Smooth muscle cell (in vitro differentiated cells): Measurements from ENCODE around the gene DIMT1. TPM values are rescaled to one million over a fixed set of nuclear protein-coding genes. Genes with fewer than 3 reads are reported as not detected.

ENCODE experiments used
- DNase-seq: peaks from one replicate; lab custom pipeline; 2025; ENCODE audit not compliant: unreplicated experiment; lab: John Stamatoyannopoulos, UW
- H2AFZ ChIP-seq: fragments of 200-600 bp; sonication (generic); 2 replicates; pipeline ENCODE4 v1.6.0; 2016; ENCODE audit warnings: antibody characterized with exemption, low read depth, mild to moderate bottlenecking
- H3F3A ChIP-seq: fragments of 200-600 bp; sonication (generic); 2 replicates; pipeline ENCODE4 v1.6.0; 2017; ENCODE audit warnings: antibody characterized with exemption, low read depth
- H3K27ac ChIP-seq: fragments of 200-600 bp; sonication (generic); 2 replicates; pipeline ENCODE4 v1.5.1; 2016; ENCODE audit warnings: low read depth, mild to moderate bottlenecking
- H3K27me3 ChIP-seq: fragments of 200-600 bp; sonication (generic); 2 replicates; pipeline ENCODE4 v1.6.1; 2016; ENCODE audit warnings: low read depth, mild to moderate bottlenecking
- H3K36me3 ChIP-seq: fragments of 200-600 bp; sonication (generic); 2 replicates; pipeline ENCODE4 v1.5.1; 2016; ENCODE audit warnings: low read depth
- H3K4me1 ChIP-seq: fragments of 200-600 bp; sonication (generic); 2 replicates; pipeline ENCODE4 v1.5.1; 2016; ENCODE audit warnings: low read depth
- H3K4me2 ChIP-seq: fragments of 200-600 bp; sonication (generic); 2 replicates; pipeline ENCODE4 v1.6.0; 2016; ENCODE audit warnings: mild to moderate bottlenecking
- H3K4me3 ChIP-seq: fragments of 200-600 bp; sonication (generic); 2 replicates; pipeline ENCODE4 v1.5.1; 2016; ENCODE audit warnings: mild to moderate bottlenecking
- H3K79me2 ChIP-seq: fragments of 200-600 bp; sonication (generic); 2 replicates; pipeline ENCODE4 v1.6.0; 2016; ENCODE audit warnings: low read depth, mild to moderate bottlenecking
- H3K9ac ChIP-seq: fragments of 200-600 bp; sonication (generic); 2 replicates; pipeline ENCODE4 v1.6.0; 2016; ENCODE audit warnings: low read depth
- H3K9me3 ChIP-seq: fragments of 200-600 bp; sonication (generic); replicated peaks from 2 replicates; pipeline ENCODE4 v1.5.1; 2016; ENCODE audit warnings: low read depth
- H4K20me1 ChIP-seq: fragments of 200-600 bp; sonication (generic); 2 replicates; pipeline ENCODE4 v1.6.0; 2016; ENCODE audit warnings: low read depth
- WGBS: methylation state at CpG from one replicate; pipeline ENCODE4 v1.1.7; 2016; ENCODE audit warnings: low lambda C conversion rate; 5-methylcytosine and 5-hydroxymethylcytosine counted together
- polyA plus RNA-seq: library from polyadenylated mRNA; unstranded; fragments of >200 nt; fragmentation: Nextera tagmentation; extraction: Ambion mirVana; gene quantifications from 2 replicates; pipeline ENCODE4 v1.2.1, GENCODE V29; 2016
- total RNA-seq: library from RNA; depleted of rRNA; stranded (reverse); fragments of >200 nt; gene quantifications from 2 replicates; pipeline ENCODE4 v1.2.3, GENCODE V29; 2014
- TF ChIP-seq, protein P1 (sequence below): fragments of 200-600 bp; sonication (generic); IDR thresholded peaks from 2 replicates; pipeline ENCODE4 v1.5.1; 2017; ENCODE audit warnings: borderline replicate concordance, mild to moderate bottlenecking, antibody characterized with exemption; ENCODE audit not compliant: insufficient read depth, poor library complexity, severe bottlenecking

Gene DIMT1
- total and polyA plus RNA-seq, 2 experiments from 2014 or later, result 27.8 to 29.2 TPM

- H3K4me3 ChIP-seq, result no peak overlapping the region
- H3K79me2 ChIP-seq, result peaks cover 66% of the 10 kb centered on the region
Measured at GRCh38 chr5:62421414-62421813, 17.7 kb upstream of the DIMT1 start.

DNA sequence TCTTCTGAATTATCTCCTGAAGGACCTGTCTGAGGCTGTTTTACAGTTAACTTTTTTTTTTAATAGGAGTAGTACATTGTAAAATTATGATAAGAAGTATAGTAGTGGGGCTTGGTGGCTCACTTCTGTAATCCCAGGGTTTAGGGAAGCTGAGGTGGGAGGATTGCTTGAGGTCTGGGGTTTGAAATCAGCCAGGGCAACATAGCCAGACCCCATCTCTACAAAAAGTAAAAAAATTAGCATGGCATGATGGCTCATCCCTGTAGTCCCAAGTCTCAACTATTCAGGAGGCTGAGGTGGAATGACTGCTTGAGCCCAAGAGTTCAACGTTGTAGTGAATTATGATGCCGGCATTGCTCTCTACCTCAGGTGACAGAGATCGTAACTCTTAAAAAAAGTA is 15.9 kb upstream of the DIMT1 start:
- peaks cover 18% of the 10 kb centered on the region for H4K20me1 ChIP-seq
- TF ChIP-seq, protein P1, sequence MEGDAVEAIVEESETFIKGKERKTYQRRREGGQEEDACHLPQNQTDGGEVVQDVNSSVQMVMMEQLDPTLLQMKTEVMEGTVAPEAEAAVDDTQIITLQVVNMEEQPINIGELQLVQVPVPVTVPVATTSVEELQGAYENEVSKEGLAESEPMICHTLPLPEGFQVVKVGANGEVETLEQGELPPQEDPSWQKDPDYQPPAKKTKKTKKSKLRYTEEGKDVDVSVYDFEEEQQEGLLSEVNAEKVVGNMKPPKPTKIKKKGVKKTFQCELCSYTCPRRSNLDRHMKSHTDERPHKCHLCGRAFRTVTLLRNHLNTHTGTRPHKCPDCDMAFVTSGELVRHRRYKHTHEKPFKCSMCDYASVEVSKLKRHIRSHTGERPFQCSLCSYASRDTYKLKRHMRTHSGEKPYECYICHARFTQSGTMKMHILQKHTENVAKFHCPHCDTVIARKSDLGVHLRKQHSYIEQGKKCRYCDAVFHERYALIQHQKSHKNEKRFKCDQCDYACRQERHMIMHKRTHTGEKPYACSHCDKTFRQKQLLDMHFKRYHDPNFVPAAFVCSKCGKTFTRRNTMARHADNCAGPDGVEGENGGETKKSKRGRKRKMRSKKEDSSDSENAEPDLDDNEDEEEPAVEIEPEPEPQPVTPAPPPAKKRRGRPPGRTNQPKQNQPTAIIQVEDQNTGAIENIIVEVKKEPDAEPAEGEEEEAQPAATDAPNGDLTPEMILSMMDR, result no peak
- no peak for DNase-seq

More at GRCh38 chr5:62421414-62421813, 17.7 kb upstream of the DIMT1 start:
- Histone ChIP-seq H3K27me3 (no peaks in the 10 kb centered on the region), H3K9me3 (no peaks in the 10 kb centered on the region), H3K36me3 (no peaks in the 10 kb centered on the region), H3F3A (no peaks in the 10 kb centered on the region), H3K4me2 (no peak overlapping the region), H4K20me1 (peaks cover 29% of the 10 kb centered on the region), H2AFZ (no peak overlapping the region), H3K4me1 (no peaks in the 10 kb centered on the region), H3K9ac (no peak overlapping the region), H3K27ac (no peak overlapping the region)
- no peak for DNase-seq
- WGBS, result 91% methylated on average over 1 of the region's 1 CpG
- TF ChIP-seq, protein P1, result no peak

DNA sequence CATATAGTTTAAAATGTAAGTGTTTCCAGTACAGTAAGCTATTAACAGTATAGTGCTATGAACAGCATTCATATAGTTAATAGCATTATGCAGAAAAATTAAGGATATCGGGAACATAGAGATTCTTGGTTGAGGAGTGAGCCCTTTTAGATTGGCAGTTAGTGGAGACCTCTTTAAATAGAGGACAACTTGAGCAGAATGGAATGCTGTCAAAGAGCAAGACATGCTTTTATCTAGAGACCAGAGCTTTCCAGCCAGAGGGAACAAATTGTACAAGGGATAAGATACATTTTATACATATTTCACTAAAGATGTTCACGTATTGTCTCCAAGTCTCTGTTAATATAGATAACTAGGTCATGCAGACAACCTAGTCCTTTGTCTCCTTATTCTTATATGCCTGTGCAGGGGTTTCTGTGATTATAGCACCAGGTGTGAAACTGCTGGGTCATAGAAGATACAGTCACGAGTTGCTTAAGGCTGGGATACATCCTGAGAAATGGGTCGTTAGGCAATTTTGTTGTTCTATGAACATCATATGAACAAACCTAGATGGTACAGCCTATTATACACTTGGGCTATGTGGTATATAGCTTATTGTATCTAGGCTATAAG is 14.9 kb upstream of the DIMT1 start:
- peaks cover 17% of the 10 kb centered on the region for H4K20me1 ChIP-seq
- H3K4me3 ChIP-seq, result no peak overlapping the region
- peaks cover 6% of the 10 kb centered on the region for H3K4me1 ChIP-seq
- no peaks in the 10 kb centered on the region for H3K27me3 ChIP-seq
- no peaks in the 10 kb centered on the region for H3K9me3 ChIP-seq
- peaks cover 80% of the 10 kb centered on the region for H3K79me2 ChIP-seq
- H3K27ac ChIP-seq, result no peak overlapping the region
- TF ChIP-seq, protein P1, result no peak
- H3K9ac ChIP-seq, result no peak overlapping the region
- H2AFZ ChIP-seq, result no peak overlapping the region
- no peak for DNase-seq
- no peaks in the 10 kb centered on the region for H3K36me3 ChIP-seq
- 96% methylated on average over 4 of the region's 4 CpGs for WGBS
- H3K4me2 ChIP-seq, result no peak overlapping the region
- H3F3A ChIP-seq, result no peaks in the 10 kb centered on the region

More for the DNA sequence above, 15.9 kb upstream of the DIMT1 start:
- no peak overlapping the region for H3K27ac ChIP-seq
- H3K27me3 ChIP-seq, result no peaks in the 10 kb centered on the region
- no peak overlapping the region for H2AFZ ChIP-seq
- 97% methylated on average over 3 of the region's 3 CpGs for WGBS
- no peaks in the 10 kb centered on the region for H3K9me3 ChIP-seq
- H3K4me1 ChIP-seq, result no peaks in the 10 kb centered on the region
- H3K36me3 ChIP-seq, result no peaks in the 10 kb centered on the region
- H3K4me2 ChIP-seq, result no peak overlapping the region
- no peak overlapping the region for H3K4me3 ChIP-seq
- H3K79me2 ChIP-seq, result peaks cover 69% of the 10 kb centered on the region
- H3F3A ChIP-seq, result no peaks in the 10 kb centered on the region
- H3K9ac ChIP-seq, result no peak overlapping the region

DNA sequence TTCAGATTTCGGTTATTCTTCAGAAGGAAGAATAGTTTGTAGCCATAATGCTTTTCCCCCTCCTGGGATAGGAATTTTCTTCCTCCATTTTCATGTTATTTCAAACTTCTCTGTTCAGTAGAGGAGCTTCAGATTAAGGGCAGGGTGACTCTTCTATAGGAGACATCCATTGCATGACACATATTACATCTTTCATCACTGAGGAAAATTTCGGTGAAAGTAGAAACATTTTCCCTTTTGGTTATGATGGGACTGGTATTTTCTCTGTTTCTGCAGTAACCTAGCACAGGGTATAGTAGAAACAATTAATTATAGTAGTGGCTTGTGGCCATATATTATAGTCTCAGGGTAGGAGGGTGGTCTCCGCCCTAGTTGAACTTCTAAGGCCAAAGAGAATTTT is 10.0 kb upstream of the DIMT1 start:
- no peak overlapping the region for H3K27ac ChIP-seq
- WGBS, result 74% methylated on average over 3 of the region's 3 CpGs
- H2AFZ ChIP-seq, result no peak overlapping the region
- H3K79me2 ChIP-seq, result peaks cover 56% of the 10 kb centered on the region
- H3K4me1 ChIP-seq, result peaks cover 10% of the 10 kb centered on the region
- no peak for DNase-seq
- H3K9me3 ChIP-seq, result no peaks in the 10 kb centered on the region
- H3K27me3 ChIP-seq, result no peaks in the 10 kb centered on the region
- no peaks in the 10 kb centered on the region for H3K36me3 ChIP-seq
- H3K4me3 ChIP-seq, result peak overlapping the region; percentile 89
- peak overlapping the region; percentile 96 for H3K4me2 ChIP-seq
- H3F3A ChIP-seq, result no peaks in the 10 kb centered on the region
- H4K20me1 ChIP-seq, result peaks cover 7% of the 10 kb centered on the region
- TF ChIP-seq, protein P1, result no peak
- H3K9ac ChIP-seq, result peak overlapping the region; percentile 94
